H1 (cell line): ENCODE results near the gene LAMTOR5. TPM values are rescaled to one million over a fixed set of nuclear protein-coding genes. Genes with fewer than 3 reads are reported as not detected.

Experiments used
- BRCA1 ChIP-seq: IDR thresholded peaks from 2 replicates; pipeline ENCODE4 v1.6.1; 2012; ENCODE audit warnings: low read depth, low read length, improper control_type of control experiment
- CHD7 ChIP-seq: fragments of 300-600 bp; sonication (generic); IDR thresholded peaks from 2 replicates; pipeline ENCODE4 v1.7.1; 2012; ENCODE audit warnings: low read length, moderate library complexity, mild to moderate bottlenecking, inconsistent platforms; ENCODE audit not compliant: insufficient replicate concordance
- TAF7 ChIP-seq: optimal IDR thresholded peaks from 2 replicates; pipeline ENCODE3; 2011; ENCODE audit warnings: low read depth, mild to moderate bottlenecking, inconsistent platforms, low read length, moderate library complexity, borderline replicate concordance
- polyA plus RNA-seq, 7 experiments: library from polyadenylated mRNA; depleted of rRNA in 3 of 7; stranded (reverse) in 5 of 7; unstranded in 2 of 7; fragments of >200 nt in 5 of 7; fragments of 200-250 nt in 2 of 7; gene quantifications; 1 replicate in 5 of 7; 2 replicates in 1 of 7; 4 replicates in 1 of 7; pipeline versions ENCODE4 v1.2.1 to v1.2.3, GENCODE V29; 2011 to 2013; ENCODE audit warnings: missing spikeins in 2 of 7, mixed read lengths in 2 of 7
- total RNA-seq: library from RNA; stranded (reverse); fragmentation: NEBNext Ultra II Directional; extraction: Animal tissue kit (Norgen Biotek cat#: 25700); gene quantifications from 2 replicates; pipeline ENCODE4 v1.2.1, GENCODE V29; 2021

The LAMTOR5 gene
- total and polyA plus RNA-seq, 2 of the 8 experiments (the other 6 are each of a cell fraction or from before 2014, with no cell fraction given): 84.4 to 297 TPM

GRCh38 chr1:110393286-110393685, 14.2 kb downstream of the LAMTOR5 start (continued):
- TF ChIP-seq CHD7 (no peak), TAF7 (no peak), BRCA1 (no peak)
